NCI-H2107 (cell line): ENCODE measurements around the gene DMPK.
"Not testable (repeated sequence)": the region's sequence is repeated elsewhere in the genome, so short reads cannot be mapped to it uniquely, and the experiment has no call there.

Experiments
- DNase-seq: peaks from one replicate; lab custom pipeline; 2025; lab: John Stamatoyannopoulos, UW

The DMPK gene

GRCh38 chr19:45768984-45769782, 13.1 kb downstream of the DMPK start, which contains the start of gene SIX5:
Gene SIX5, minus strand, starts transcription at chr19:45769252. Its CDS starts 408 bp downstream, at chr19:45768844.
- DNase-seq: peak; percentile 88

- no peak for DNase-seq
Measured at GRCh38 chr19:45768655-45768983, 13.7 kb downstream of the DMPK start.

GRCh38 chr19:45767881-45768654, 14.2 kb downstream of the DMPK start:
- no peak for DNase-seq

GRCh38 chr19:45767410-45767880, 14.8 kb downstream of the DMPK start:
- peak; percentile 80 for DNase-seq

GRCh38 chr19:45766869-45767346, 15.4 kb downstream of the DMPK start:
- DNase-seq: no peak

- DNase-seq: no peak
Measured at GRCh38 chr19:45766296-45766868, 15.9 kb downstream of the DMPK start.

GRCh38 chr19:45765702-45766295, 16.5 kb downstream of the DMPK start:
- DNase-seq: no peak

GRCh38 chr19:45764945-45765701, 17.2 kb downstream of the DMPK start:
- DNase-seq: no peak

GRCh38 chr19:45764475-45764874, 17.8 kb downstream of the DMPK start:
- DNase-seq: no peak

- DNase-seq: no peak
Measured at GRCh38 chr19:45763691-45764294, 18.5 kb downstream of the DMPK start.

GRCh38 chr19:45762870-45763631, 19.2 kb downstream of the DMPK start:
- DNase-seq: no peak

- no peak for DNase-seq
Measured at GRCh38 chr19:45761714-45762113, 20.6 kb downstream of the DMPK start.

GRCh38 chr19:45758921-45759320, 23.4 kb downstream of the DMPK start:
- no peak for DNase-seq

- no peak for DNase-seq
Measured at GRCh38 chr19:45757695-45758094, 24.6 kb downstream of the DMPK start.

GRCh38 chr19:45754323-45754722, 28.0 kb downstream of the DMPK start:
- DNase-seq: no peak

- DNase-seq: no peak
Measured at GRCh38 chr19:45753548-45753947, 28.7 kb downstream of the DMPK start.

- DNase-seq: no peak
Measured at GRCh38 chr19:45752639-45753038, 29.7 kb downstream of the DMPK start.

- DNase-seq: not testable (repeated sequence)
Measured at GRCh38 chr19:45751483-45751882, 30.8 kb downstream of the DMPK start.

- no peak for DNase-seq
Measured at GRCh38 chr19:45747513-45747912, 34.8 kb downstream of the DMPK start.

GRCh38 chr19:45746866-45747265, 35.4 kb downstream of the DMPK start:
- no peak for DNase-seq
